PC-3 (cell line): Measurements from ENCODE around the gene LHFPL3. TPM values are rescaled to one million over a fixed set of nuclear protein-coding genes. Genes with fewer than 3 reads are reported as not detected.

Experiments
- ATAC-seq: fragments of 200-7000 bp; cut with Tn5 transposase; 2 replicates; pipeline ENCODE4 v1.9.1; 2020; ENCODE audit warnings: mild to moderate bottlenecking, moderate library complexity
- BruUV-seq: library from RNA; stranded (reverse); fragments of 400-500 nt; replicated peaks from 2 replicates; lab custom pipeline; 2021; lab: Mats Ljungman, UMichigan
- CTCF ChIA-PET: fragments of 300-600 bp; sonication (Branson Sonifier 250); formaldehyde crosslinking; loops from one replicate; lab custom pipeline; 2022; ENCODE audit warnings: antibody characterized with exemption; lab: Charles Lee
- POLR2A ChIA-PET: fragments of 300-600 bp; sonication (Branson Sonifier 250); formaldehyde crosslinking; loops from one replicate; lab custom pipeline; 2022; ENCODE audit warnings: antibody characterized with exemption; ENCODE audit not compliant: unreplicated experiment; lab: Charles Lee
- DNase-seq: peaks from one replicate; pipeline ENCODE4 v3.0.0-alpha.2; 2015
- H2AFZ ChIP-seq: fragments of 300-600 bp; sonication (generic); 2 replicates; pipeline ENCODE4 v1.6.0; 2016; ENCODE audit warnings: antibody characterized with exemption, low read length
- H3F3A ChIP-seq: fragments of 300-600 bp; sonication (generic); one replicate; pipeline ENCODE4 v1.6.0; 2017; ENCODE audit warnings: antibody characterized with exemption, low read length, control low read depth, mild to moderate bottlenecking; ENCODE audit not compliant: unreplicated experiment
- H3K27ac ChIP-seq: fragments of 300-600 bp; sonication (generic); 2 replicates; pipeline ENCODE4 v1.5.1; 2016; ENCODE audit warnings: mild to moderate bottlenecking, low read length
- H3K27me3 ChIP-seq: fragments of 300-600 bp; sonication (generic); 2 replicates; pipeline ENCODE4 v1.6.1; 2016; ENCODE audit warnings: low read length, mixed read lengths
- H3K36me3 ChIP-seq: fragments of 300-600 bp; sonication (generic); 2 replicates; pipeline ENCODE4 v1.6.1; 2016; ENCODE audit warnings: low read depth, mixed run types, low read length, mixed read lengths
- H3K4me1 ChIP-seq: fragments of 300-600 bp; sonication (generic); 2 replicates; pipeline ENCODE4 v1.5.1; 2016; ENCODE audit warnings: low read length; ENCODE audit not compliant: insufficient read depth
- H3K4me2 ChIP-seq: fragments of 300-600 bp; sonication (generic); 2 replicates; pipeline ENCODE4 v1.6.0; 2016; ENCODE audit warnings: low read length
- H3K4me3 ChIP-seq: fragments of 300-600 bp; sonication (generic); 2 replicates; pipeline ENCODE4 v1.5.1; 2016; ENCODE audit warnings: mild to moderate bottlenecking, low read length, mixed read lengths
- H3K79me2 ChIP-seq: fragments of 300-600 bp; sonication (generic); 2 replicates; pipeline ENCODE4 v1.6.1; 2017; ENCODE audit warnings: low read length, mixed read lengths
- H3K9ac ChIP-seq: fragments of 300-600 bp; sonication (generic); 2 replicates; pipeline ENCODE4 v1.6.0; 2016; ENCODE audit warnings: mild to moderate bottlenecking, low read length
- H3K9me2 ChIP-seq: fragments of 300-600 bp; sonication (generic); replicated peaks from 2 replicates; pipeline ENCODE4 v1.6.1; 2016; ENCODE audit warnings: mixed run types, low read length, mixed read lengths
- H3K9me3 ChIP-seq: fragments of 300-600 bp; sonication (generic); 2 replicates; pipeline ENCODE4 v1.6.1; 2016; ENCODE audit warnings: low read length, mixed read lengths
- H4K20me1 ChIP-seq: fragments of 300-600 bp; sonication (generic); 2 replicates; pipeline ENCODE4 v1.6.1; 2016; ENCODE audit warnings: low read length, mixed read lengths
- EZH2 ChIP-seq: fragments of 300-600 bp; sonication (generic); IDR thresholded peaks from one replicate; pipeline ENCODE4 v1.6.1; 2017; ENCODE audit warnings: antibody characterized with exemption, mild to moderate bottlenecking, low read length; ENCODE audit not compliant: unreplicated experiment
- EZH2phosphoT487 ChIP-seq: fragments of 300-600 bp; sonication (generic); IDR thresholded peaks from 2 replicates; pipeline ENCODE4 v1.6.1; 2018; ENCODE audit warnings: mild to moderate bottlenecking, antibody characterized with exemption, low read length, borderline replicate concordance
- intact Hi-C: fragments of 100-400 bp; cut with micrococcal nuclease; formaldehyde crosslinking; loops from 2 replicates; pipeline ENCODE4 v1.9.0; 2023
- total RNA-seq: library from RNA; depleted of rRNA; stranded (reverse); fragments of >200 nt; gene quantifications from 2 replicates; pipeline ENCODE4 v1.2.3, GENCODE V29; 2014
- TF ChIP-seq, protein P1 (sequence below): fragments of 300-600 bp; sonication (generic); conservative IDR thresholded peaks from 2 replicates; pipeline ENCODE4 v1.5.1; 2017; ENCODE audit warnings: antibody characterized with exemption, low read depth, mild to moderate bottlenecking, low read length

The LHFPL3 gene
- total RNA-seq, 1 experiment from 2014 or later = not detected

- H3K4me2 ChIP-seq = no peak overlapping the region
- H3K27ac ChIP-seq = no peak overlapping the region
- H3K27me3 ChIP-seq = no peaks in the 10 kb centered on the region
- no peaks in the 10 kb centered on the region for H3K36me3 ChIP-seq
- no peaks in the 10 kb centered on the region for H3K79me2 ChIP-seq
- H3F3A ChIP-seq = no peaks in the 10 kb centered on the region
- H4K20me1 ChIP-seq = no peaks in the 10 kb centered on the region
- H3K4me1 ChIP-seq = no peaks in the 10 kb centered on the region
- H3K9me2 ChIP-seq = no peaks in the 10 kb centered on the region
- H3K9me3 ChIP-seq = no peaks in the 10 kb centered on the region
- H3K9ac ChIP-seq = no peak overlapping the region
- no peak overlapping the region for H2AFZ ChIP-seq
- intact Hi-C loops = no loop called here
- ATAC-seq (no peak), DNase-seq (no peak)
- no peak overlapping the region for H3K4me3 ChIP-seq
- TF ChIP-seq, protein P1, sequence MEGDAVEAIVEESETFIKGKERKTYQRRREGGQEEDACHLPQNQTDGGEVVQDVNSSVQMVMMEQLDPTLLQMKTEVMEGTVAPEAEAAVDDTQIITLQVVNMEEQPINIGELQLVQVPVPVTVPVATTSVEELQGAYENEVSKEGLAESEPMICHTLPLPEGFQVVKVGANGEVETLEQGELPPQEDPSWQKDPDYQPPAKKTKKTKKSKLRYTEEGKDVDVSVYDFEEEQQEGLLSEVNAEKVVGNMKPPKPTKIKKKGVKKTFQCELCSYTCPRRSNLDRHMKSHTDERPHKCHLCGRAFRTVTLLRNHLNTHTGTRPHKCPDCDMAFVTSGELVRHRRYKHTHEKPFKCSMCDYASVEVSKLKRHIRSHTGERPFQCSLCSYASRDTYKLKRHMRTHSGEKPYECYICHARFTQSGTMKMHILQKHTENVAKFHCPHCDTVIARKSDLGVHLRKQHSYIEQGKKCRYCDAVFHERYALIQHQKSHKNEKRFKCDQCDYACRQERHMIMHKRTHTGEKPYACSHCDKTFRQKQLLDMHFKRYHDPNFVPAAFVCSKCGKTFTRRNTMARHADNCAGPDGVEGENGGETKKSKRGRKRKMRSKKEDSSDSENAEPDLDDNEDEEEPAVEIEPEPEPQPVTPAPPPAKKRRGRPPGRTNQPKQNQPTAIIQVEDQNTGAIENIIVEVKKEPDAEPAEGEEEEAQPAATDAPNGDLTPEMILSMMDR = no peak
- no peak for TF ChIP-seq EZH2
- TF ChIP-seq EZH2phosphoT487 = no peak
- CTCF ChIA-PET = no interaction called here
- no TSS peak for BruUV-seq
- POLR2A ChIA-PET = no interaction called here
Observed at GRCh38 chr7:104541897-104542296, 213.5 kb downstream of the LHFPL3 start.

DNA sequence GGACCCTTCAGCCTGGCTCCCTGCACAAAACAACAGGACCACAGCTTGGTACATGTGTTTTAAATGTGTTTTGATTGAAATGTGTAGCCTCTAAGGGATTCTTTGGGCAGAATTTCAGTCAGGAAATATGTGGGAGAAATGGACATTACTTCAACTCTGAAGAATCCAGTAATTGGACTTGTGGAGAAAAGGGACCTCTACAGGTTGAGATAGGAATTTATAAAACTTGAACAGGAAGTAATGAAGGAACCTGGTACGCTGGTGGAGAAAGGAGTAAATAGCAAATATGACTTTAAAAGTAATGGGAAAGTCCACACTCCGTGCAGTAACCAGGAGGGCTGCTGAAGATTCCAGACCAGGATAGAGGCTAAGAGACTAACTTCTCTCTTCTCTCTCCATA, 220.5 kb downstream of the LHFPL3 start:
- Histone ChIP-seq H3K9me3 (no peaks in the 10 kb centered on the region), H3K9me2 (no peaks in the 10 kb centered on the region), H3K27me3 (no peaks in the 10 kb centered on the region), H3K4me2 (no peak overlapping the region), H3K36me3 (no peaks in the 10 kb centered on the region), H3K79me2 (no peaks in the 10 kb centered on the region), H3K4me1 (no peaks in the 10 kb centered on the region), H2AFZ (no peak overlapping the region), H3K9ac (no peak overlapping the region), H3F3A (no peaks in the 10 kb centered on the region), H3K27ac (no peak overlapping the region), H3K4me3 (no peak overlapping the region), H4K20me1 (no peaks in the 10 kb centered on the region)
- CTCF ChIA-PET = no interaction called here
- ATAC-seq = no peak
- DNase-seq = peak; percentile 12
- intact Hi-C loops = no loop called here
- POLR2A ChIA-PET = no interaction called here
- TF ChIP-seq EZH2phosphoT487 = no peak
- TF ChIP-seq, protein P1 = peak; percentile 39; the same call in 1 of the 2 replicates
- BruUV-seq = no TSS peak

DNA sequence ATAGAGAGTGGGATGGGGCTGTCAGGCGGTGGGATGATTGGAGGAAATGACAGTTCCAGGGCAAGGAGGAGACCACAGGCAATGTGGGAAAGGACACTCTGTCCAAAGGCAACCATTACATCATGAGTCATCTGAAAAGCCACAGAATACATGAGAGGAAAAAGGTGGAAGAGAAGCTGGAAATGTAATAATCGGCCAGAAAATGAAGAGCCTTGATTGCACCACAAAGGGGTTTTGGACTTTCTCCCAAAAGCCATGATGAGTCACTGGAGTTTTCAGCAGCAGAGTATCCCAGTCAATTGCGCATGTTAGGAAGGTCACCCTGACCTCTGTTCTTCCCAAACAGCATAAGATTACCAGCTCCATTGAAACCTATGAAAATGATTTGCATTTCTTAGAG, 222.0 kb downstream of the LHFPL3 start:
- intact Hi-C loops = no loop called here
- no peak for TF ChIP-seq EZH2phosphoT487
- TF ChIP-seq, protein P1 = no peak
- TF ChIP-seq EZH2 = no peak
- Histone ChIP-seq H3K9me3 (no peaks in the 10 kb centered on the region), H3K36me3 (no peaks in the 10 kb centered on the region), H3F3A (no peaks in the 10 kb centered on the region), H3K4me2 (no peak overlapping the region), H4K20me1 (no peaks in the 10 kb centered on the region), H3K4me3 (no peak overlapping the region), H3K79me2 (no peaks in the 10 kb centered on the region), H3K27me3 (no peaks in the 10 kb centered on the region), H3K4me1 (no peaks in the 10 kb centered on the region), H3K9me2 (no peaks in the 10 kb centered on the region), H3K9ac (no peak overlapping the region), H3K27ac (no peak overlapping the region), H2AFZ (no peak overlapping the region)
- DNase-seq (peak; percentile 10), ATAC-seq (no peak)
- POLR2A ChIA-PET = no interaction called here
- no TSS peak for BruUV-seq
- CTCF ChIA-PET = no interaction called here
